ENCODE results near the gene SLC38A4.
"Not testable (repeated sequence)": the region's sequence is repeated elsewhere in the genome, so short reads cannot be mapped to it uniquely, and the experiment has no call there.

Gene SLC38A4

DNA sequence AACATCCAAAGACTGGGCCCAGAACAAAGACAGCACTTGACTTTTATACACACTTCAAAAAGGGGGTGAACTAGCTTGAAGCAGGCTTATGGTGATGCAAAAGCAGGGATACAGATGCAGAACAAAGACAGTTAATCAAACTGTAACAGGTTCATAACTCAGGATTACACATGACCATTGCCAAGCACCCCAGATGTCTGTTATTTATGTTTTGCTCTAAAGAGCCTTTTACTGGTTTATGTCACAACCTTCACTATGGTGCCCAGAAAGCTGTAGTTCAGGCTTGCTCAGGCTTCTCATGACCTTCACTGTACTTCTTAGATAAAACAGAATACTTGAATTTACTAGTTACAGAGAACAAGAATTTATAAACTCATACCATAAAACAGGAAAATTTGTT lies 31.7 kb upstream of the SLC38A4 start:
- Histone ChIP-seq H3K4me1 (no peaks in the 10 kb centered on the region), H3K9me3 (no peaks in the 10 kb centered on the region; the same call in 1 of the 2 replicates), H3K27me3 (no peaks in the 10 kb centered on the region), H3K36me3 (no peaks in the 10 kb centered on the region), H3K4me3 (ENCODE audit: low read depth, low read length) (no peak overlapping the region)
- no peak for DNase-seq
- TF ChIP-seq, protein P1, sequence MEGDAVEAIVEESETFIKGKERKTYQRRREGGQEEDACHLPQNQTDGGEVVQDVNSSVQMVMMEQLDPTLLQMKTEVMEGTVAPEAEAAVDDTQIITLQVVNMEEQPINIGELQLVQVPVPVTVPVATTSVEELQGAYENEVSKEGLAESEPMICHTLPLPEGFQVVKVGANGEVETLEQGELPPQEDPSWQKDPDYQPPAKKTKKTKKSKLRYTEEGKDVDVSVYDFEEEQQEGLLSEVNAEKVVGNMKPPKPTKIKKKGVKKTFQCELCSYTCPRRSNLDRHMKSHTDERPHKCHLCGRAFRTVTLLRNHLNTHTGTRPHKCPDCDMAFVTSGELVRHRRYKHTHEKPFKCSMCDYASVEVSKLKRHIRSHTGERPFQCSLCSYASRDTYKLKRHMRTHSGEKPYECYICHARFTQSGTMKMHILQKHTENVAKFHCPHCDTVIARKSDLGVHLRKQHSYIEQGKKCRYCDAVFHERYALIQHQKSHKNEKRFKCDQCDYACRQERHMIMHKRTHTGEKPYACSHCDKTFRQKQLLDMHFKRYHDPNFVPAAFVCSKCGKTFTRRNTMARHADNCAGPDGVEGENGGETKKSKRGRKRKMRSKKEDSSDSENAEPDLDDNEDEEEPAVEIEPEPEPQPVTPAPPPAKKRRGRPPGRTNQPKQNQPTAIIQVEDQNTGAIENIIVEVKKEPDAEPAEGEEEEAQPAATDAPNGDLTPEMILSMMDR (IDR thresholded peaks at IDR 0.05; ENCODE audit: low read depth, low read length): no peak

DNA sequence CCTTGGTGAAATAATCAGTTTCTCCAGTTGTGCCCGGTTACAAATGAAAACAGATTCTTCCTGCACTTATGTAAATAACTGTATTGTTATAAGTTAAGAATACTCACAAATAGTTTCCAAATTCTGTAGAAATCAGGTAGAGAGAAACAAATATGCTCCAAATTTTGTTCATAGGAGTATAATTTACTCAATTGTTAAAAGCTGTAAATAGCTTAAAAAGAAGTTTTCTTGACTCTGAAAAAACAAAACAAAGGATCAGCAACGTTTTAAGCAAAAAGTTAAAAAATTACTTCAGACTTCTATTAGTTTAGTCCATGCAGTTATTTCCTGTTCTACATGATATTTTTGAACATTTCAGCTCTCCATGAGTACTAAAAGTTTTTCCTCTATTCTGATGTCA lies 30.0 kb upstream of the SLC38A4 start:
- Histone ChIP-seq H3K4me3 (ENCODE audit: low read depth, low read length) (no peak overlapping the region), H3K9me3 (no peaks in the 10 kb centered on the region; the same call in 1 of the 2 replicates), H3K27me3 (no peaks in the 10 kb centered on the region), H3K36me3 (no peaks in the 10 kb centered on the region), H3K4me1 (no peaks in the 10 kb centered on the region)
- no peak for DNase-seq
- TF ChIP-seq, protein P1 (IDR thresholded peaks at IDR 0.05; ENCODE audit: low read depth, low read length): no peak

DNA sequence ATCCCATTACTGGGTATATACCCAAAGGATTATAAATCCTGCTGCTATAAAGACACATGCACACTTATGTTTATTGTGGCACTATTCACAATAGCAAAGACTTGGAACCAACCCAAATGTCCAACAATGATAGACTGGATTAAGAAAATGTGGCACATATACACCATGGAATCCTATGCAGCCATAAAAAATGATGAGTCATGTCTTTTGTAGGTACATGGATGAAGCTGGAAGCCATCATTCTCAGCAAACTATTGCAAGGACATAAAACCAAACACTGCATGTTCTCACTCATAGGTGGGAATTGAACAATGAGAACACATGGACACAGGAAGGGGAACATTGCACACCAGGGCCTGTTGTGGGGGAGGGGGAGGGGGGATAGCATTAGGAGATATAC lies 28.4 kb upstream of the SLC38A4 start:
- H3K4me3 ChIP-seq (ENCODE audit: low read depth, low read length); H3K36me3 ChIP-seq; H3K4me1 ChIP-seq; H3K27me3 ChIP-seq; DNase-seq; H3K9me3 ChIP-seq: not testable (repeated sequence)

GRCh38 chr12:46848792-46849191 lies 23.0 kb upstream of the SLC38A4 start:
- H3K4me3 ChIP-seq (ENCODE audit: low read depth, low read length); H3K9me3 ChIP-seq; H3K27me3 ChIP-seq; H3K4me1 ChIP-seq; DNase-seq; H3K36me3 ChIP-seq: not testable (repeated sequence)

- Histone ChIP-seq H3K9me3 (no peaks in the 10 kb centered on the region; the same call in 1 of the 2 replicates), H3K36me3 (no peaks in the 10 kb centered on the region), H3K4me3 (ENCODE audit: low read depth, low read length) (no peak overlapping the region), H3K4me1 (no peaks in the 10 kb centered on the region), H3K27me3 (no peaks in the 10 kb centered on the region)
- TF ChIP-seq, protein P1 (IDR thresholded peaks at IDR 0.05; ENCODE audit: low read depth, low read length): no peak
- no peak for DNase-seq
These were observed 21.2 kb upstream of the SLC38A4 start for GRCh38 chr12:46847001-46847400.

GRCh38 chr12:46843811-46844210 lies 18.0 kb upstream of the SLC38A4 start:
- Histone ChIP-seq H3K4me3 (ENCODE audit: low read depth, low read length) (no peak overlapping the region), H3K9me3 (no peaks in the 10 kb centered on the region; the same call in 1 of the 2 replicates), H3K27me3 (no peaks in the 10 kb centered on the region), H3K4me1 (no peaks in the 10 kb centered on the region), H3K36me3 (no peaks in the 10 kb centered on the region)
- no peak for DNase-seq
- TF ChIP-seq, protein P1 (IDR thresholded peaks at IDR 0.05; ENCODE audit: low read depth, low read length): no peak

DNA sequence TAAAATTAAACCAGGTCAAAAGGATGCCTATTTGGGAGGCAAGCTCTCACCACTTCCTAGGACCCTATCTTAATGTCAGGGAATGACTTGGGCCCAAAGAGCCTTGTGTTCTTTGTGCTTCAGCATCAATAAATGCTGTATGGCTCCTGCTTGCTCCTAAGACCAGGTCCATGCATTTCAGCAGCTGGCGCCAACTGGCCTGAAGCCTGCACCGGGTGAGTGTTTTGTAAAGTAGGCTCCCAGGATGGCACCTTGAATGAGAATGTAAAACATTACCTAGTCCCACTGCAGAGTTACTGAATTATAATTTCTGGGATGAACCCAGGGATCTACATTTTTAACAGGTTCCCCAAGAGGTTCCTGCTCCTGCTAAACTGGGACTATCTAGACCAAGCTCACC lies 16.1 kb upstream of the SLC38A4 start:
- no peak for DNase-seq
- TF ChIP-seq, protein P1 (IDR thresholded peaks at IDR 0.05; ENCODE audit: low read depth, low read length): no peak
- Histone ChIP-seq H3K36me3 (no peaks in the 10 kb centered on the region), H3K27me3 (no peaks in the 10 kb centered on the region), H3K9me3 (no peaks in the 10 kb centered on the region), H3K4me3 (ENCODE audit: low read depth, low read length) (no peak overlapping the region), H3K4me1 (no peaks in the 10 kb centered on the region)

All from BE2C (cell line).